ENCODE results near the gene KPNB1.

The KPNB1 gene

DNA sequence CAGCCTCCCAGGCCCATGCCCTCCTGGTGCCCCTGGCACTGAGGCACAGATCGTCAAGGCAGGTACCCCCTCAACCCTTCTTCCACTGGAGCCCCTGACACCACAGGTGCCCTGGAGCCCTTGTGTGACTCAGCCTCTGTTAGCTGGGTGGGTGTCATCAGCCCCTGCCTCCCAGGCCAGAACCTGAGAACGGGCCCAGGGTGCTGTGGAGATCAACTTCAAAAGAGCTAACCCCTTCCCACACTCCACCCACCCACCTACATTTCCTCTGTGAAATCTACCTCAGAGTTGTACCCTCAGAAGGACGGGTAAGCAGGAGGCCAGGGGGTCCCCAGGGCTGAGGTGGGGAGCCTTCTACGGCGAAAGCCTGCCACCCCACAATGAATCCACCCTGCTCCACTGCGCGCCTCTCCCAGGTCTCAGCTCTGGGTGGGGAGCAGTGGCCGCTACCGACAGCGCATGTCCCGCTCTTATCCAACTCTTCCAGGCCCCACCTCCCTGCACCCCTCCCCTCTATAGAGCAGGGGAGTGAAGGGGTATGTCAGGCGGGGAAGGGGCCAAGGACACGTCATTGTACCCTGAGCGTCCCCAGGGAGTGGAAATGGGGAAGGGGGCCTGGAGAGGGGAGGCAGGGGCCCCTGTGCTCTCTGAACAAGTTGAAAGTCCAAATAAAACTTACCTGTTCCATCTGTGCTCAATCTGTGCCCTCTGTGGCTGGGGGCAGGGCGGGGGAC is 61.8 kb downstream of the KPNB1 start:
- DNase-seq (ENCODE audit: low read depth): no peak

DNA sequence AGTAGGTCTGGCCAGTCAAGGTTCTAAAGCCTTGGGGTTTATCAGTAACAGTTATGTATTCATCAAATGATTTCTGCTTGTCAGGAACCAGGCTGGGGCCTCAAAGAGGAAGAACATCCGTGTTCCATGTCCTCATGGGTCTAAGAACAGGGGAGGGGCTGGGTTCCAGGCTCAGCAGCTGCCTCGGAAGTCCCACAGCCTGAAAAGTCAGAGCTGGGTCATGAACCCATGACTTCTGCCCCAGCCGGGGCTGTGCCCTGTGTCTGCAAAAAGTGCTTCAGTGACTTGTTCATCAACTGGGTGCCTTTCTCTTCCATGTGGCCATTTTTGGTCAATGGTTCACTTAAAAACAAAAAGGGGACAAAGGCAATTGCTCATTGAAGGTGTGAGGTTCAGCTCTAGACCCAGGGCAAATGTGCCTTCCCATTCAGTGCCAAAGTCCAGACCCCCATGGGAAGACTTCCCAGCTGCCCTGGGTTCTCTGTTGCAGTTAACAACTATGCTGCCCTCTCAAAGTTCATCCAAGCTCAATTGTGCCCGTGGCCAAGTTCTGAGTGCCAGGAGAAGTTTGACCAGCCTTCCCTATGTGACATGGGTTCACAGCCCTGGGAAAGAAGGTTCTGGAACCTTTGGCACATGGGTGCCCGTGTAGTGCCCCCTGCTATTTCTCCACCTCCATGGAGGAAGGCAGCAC is 62.8 kb downstream of the KPNB1 start:
- no peak for DNase-seq (ENCODE audit: low read depth)

DNA sequence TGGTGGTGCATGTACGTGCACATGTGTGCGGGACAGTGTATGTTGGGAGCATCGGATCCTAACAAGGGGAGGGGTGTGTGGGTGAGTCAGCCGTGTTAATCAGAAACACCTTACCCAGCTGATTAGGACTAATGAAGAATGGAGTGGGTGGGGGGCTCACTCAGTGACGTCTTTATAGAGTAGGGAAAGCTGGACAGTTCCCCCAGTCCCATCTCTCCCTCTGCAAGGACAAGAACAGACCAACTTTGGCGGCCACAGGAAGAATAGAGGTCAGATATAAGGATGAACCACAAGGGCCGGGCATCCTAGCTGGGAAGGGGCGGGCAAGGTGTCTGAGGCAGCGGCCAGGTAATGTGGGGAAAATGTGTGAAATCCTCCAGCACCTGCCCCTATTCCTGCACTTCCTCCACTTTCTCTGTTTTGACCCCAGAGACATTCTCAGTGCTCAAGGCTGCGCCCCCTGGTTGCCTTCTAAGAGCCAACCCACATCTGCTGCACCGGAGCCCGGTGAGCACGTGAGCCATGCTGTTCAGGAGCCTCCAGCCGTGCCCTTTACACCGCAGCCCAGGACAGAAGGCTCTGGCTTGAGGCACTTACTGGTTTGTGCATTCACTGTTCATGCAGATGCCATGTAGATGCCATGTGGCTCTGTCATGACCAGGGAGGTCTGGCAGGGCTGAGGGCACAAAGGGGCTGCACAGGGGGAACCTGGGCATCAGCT is 64.4 kb downstream of the KPNB1 start:
- DNase-seq (ENCODE audit: low read depth): no peak

DNA sequence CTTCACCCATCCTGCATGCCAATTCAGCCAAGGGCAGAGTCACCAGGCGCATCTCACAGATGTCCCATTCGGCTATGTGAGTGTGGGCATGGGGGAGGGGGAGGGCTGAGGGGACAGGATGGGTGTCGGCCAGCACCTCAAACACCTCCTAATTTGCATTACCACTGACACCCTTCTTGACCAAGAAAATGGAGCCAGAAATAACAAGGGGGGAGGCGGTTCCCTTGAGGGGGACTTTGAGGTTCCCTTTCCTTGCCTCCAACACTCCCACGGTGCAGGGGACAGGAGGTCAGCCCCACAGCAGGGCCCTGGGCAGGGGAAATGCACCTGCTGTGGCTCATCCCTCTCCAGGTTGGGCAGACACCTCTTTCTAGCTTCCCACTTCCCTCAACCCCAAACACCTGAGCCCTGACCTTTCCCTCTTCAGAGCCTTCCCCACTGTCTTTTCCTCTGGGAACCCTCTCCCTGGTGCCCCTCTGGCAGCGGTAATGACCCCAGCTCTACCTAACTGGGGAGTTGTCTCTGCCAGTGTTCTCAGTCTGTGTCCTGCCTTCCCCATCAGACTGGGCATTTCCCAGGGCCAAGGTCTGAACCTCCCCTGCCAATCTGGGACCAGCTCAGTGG is 65.2 kb downstream of the KPNB1 start:
- no peak for DNase-seq (ENCODE audit: low read depth)

DNA sequence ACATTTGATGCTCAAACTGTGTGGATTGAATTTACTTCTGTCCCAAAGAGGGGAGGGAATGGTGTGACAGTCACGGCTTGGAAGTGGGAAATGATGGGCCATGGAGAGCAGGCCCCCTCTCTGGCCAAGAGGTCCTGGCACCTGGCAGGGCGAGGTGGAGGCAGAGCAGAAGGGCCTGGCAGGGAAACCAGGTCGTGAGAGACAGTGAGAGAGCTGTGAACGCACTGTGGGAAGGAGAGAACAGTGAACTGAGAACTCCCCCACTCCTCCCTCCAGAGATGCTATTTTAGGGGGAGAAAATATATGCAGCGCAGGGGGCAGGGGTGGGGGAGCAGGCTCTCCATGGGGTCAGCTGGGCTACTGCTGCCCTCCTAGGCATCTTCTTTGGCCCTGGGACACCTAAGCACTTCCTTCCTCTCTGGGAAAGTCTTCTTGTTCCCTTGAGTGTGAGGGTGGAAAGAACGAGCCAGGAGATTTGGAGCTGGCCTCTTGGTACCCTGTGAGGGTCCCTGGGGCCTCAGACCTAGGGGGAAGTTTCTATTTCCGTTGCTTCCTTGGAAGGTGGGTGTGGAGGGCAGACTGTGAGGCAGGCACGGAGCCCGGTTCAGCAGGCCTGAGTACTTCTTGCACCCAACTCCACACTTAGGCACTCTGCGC is 66.1 kb downstream of the KPNB1 start:
- DNase-seq (ENCODE audit: low read depth): no peak

DNA sequence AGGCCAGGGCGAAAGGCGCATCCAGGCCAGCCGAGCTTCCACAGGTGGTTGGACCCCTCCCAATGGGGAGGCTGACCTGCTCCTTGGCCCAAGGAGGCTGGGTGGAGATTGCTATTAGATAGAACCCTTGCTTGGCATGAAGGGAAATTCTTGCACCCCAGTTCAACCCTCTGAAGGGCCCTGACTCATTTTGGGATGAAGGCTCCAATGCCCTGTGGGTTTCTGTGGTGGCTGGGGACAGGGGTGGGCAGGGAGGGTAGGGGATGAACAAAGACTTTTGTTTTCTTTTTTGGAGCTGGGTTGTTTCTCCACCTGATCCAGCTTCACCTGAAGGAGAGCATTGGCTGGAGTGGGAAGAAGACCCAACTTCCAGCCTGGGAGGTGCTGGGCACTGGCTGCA is 66.7 kb downstream of the KPNB1 start:
- DNase-seq (ENCODE audit: low read depth): no peak

DNA sequence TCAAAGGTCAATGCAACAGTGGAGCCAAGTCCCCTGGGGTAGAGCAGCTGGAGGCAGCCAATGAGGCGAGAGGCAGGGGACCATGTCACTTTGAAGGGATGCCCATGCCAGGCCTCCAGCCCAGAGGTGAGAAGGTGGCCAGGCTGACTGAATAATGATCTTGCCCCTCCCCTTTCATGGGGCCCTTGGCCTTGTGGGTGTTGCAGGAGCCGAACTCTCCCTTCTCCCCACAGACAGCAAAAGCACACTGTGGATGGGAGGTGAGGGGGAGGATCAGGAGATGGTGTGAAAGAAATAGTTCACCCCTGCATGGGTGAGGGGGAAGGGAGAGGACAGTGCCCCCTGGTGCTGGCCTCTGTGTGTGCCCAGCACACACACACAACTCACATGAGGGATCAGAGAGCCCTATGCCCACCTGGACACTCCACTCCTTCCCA is 67.6 kb downstream of the KPNB1 start:
- no peak for DNase-seq (ENCODE audit: low read depth)

DNA sequence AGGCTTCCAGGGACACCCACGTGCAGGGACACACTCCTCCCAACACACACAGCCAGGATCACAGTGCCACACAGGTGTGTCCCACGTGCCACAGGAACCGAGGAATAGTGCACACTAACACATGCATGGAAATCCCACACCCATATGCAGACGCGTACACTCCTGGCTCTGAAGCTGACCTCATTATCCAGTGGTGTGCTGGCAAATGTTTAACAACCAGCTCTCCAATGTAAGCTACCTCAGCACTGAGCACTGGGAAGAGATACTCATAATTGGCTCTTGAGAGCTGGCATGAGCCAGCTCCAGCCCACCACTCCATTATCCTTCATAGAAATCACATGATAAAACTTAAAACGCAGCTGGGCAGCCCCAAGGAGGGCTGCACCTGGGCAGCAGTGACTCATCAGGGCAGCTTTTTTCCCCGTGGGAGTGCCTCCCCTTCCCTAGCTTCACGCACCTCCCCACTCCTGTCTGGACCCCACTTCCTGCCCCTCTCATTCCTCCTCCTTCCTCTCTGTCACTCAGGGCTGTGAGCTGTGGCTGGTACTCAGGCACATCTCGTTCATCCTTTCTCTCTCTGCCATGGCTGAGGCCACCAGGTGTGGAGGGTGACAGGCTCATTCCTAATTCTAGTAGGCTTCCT is 68.4 kb downstream of the KPNB1 start:
- no peak for DNase-seq (ENCODE audit: low read depth)

DNA sequence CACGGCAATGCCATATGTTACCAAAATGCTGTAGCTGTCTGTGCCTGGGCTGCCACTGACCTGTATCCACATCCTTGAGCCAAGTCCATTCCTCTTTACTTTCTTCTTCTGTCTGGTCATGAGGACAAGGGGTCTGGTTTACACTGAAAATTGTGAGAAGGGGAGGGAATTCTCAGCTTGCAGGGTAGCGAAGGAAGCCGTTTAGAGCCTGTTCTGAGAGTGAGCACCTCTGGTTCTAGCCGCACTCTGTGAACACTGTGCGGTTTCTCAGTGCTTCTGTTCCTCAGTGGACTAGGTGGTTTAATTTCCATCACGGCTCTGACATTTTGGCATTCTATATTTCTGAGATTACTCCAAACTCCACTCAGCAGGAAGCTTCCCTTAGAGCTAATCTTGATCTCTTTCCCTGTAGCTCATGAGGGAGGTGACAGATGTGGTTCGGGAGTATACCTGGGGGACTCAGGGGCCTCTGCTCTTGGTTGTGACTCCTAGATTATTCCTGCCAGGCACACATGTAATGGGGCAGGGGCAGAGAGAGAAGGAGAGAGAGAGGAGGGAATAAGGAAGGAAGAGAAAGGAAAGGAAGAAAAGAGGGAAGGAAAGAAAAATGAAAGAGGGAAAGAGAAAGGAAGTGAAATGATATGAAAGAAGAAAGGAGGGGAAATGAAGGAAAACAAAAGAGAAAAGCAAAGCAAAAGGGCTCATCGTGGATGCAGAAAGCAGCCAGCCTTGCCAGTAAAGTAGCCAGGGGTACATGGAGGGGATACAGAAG is 69.1 kb downstream of the KPNB1 start:
- no peak for DNase-seq (ENCODE audit: low read depth)

DNA sequence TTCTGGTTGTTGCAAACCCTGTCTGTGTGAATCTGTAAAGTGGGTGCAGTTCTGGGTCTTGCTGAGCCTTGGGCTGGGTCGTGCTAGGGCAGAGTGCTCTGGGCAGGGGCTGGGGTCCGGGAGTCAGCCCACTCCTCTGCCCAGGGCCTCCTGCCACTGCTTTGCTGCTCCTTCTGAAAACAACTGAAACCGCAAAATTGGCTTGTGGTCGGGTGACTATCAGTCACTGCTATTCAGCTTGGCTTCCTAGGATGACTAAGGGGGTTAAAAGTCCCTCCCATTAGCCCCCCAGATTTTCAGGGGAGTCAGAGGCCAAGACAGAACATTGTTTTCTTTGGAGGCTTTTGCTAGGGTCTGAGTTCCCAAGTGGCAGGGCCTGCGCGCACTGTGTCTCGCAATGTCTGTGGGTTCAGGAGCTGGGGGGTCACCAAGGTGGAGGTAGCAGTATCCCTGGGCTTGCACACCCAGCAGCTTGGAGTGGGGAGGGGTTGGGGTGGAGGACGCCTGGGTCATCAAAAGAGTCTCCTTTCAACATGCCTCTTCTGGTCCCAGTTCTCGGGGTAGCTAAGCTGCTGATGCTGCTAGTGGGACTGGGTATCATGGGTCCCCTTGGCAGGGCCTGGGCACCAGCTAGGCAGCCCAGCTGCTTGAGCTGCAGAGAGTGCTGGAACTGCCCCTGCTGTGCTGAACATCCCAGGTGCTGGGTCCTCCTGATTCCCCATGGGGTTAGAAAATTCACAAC is 69.9 kb downstream of the KPNB1 start:
- peak; percentile 67 for DNase-seq (ENCODE audit: low read depth)

DNA sequence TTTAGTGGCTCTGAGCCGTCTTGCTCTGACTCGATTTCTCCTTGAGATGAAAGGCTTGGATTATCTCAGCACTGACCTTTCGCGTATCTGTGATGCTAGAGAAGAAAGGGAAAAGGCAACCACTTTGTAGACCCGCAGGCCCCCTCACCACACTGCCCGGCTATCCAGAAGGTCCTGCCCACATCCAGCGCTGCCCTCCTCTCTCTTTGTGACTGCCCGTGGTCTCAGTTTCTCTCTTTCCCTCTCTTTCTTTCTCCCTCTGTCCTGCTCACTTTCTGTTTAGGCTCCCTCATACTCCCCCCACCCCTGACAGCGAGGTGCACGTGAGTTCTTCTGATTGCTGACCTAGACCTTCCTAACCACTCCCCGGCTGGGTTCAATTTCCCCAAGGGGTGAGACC is 70.5 kb downstream of the KPNB1 start:
- no peak for DNase-seq (ENCODE audit: low read depth)

DNA sequence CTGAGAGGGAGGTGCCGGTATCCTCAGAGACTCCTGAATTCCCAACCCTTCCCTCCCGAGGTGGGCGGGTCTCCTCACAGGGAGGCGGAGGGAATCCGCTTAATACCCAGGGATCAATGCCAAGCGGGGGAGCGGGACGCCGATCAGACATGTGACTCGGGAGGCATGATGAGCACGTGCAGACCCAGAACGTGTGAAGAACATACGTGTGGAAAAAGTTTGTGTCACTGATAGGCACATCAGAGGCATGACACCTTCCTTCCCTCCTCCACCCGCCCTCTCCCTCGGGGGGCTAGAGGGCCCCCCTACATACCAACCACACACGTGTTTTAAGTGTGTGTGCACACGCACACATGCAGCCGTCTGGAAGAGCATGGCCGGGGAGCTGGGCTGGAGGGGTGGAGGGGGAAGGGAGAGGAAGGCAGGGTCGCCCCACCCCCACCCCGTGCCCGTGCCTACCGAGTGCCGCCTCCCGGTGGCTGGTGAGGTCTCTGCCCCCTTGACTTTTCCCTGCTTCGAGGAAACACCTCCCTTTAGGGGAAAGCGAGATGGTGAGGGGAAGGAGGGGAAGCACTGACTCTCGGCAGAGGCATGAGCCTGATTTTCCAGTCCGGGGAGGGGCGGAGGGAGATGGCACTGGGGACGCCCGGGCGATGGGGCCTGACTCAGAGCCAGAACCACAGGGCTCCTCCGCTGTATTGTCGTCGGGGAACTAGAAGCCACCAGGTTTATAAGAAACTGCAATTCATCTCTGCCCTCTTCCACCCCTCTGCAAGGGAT is 71.2 kb downstream of the KPNB1 start:
- peak; percentile 92 for DNase-seq (ENCODE audit: low read depth)

DNA sequence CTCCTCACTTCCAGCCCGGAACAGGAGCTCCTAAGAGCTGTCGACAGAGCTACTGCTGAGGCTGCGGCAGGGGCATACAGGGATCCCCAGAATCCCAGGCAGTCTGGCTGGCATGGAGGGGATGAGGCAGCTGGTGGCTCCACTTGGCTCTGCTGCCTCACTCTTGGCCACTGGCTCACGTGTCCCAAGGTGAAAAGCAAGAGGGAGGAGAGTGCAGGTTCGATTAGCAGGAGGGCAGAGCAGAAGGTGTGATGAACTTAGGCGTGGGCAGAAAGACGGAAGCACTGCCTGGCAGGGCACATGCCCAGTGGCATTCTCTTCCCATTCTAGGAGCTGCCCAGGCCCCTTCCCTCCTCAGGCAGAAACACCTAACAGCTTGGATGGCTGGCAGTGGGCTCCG is 72.0 kb downstream of the KPNB1 start:
- DNase-seq (ENCODE audit: low read depth): no peak

DNA sequence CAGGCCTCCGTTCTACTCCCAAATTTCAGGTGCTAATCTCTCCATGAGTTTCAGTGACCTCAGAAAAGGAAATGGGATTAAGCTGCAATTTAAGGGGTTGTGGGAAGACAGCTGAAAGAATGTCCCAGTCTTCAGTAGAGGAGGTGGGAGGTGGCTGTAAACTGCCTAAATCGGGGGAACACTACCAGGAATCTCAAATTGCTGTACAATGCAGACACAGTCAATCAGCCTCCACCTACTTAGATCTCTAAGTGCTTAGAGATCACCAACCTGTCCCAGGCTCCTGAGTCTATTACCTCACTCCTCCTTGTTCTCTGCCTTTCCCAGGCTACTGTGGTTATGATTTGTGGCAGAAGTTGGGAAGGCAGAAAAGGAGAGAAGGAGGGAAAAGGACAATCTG is 75.0 kb downstream of the KPNB1 start:
- no peak for DNase-seq (ENCODE audit: low read depth)

DNA sequence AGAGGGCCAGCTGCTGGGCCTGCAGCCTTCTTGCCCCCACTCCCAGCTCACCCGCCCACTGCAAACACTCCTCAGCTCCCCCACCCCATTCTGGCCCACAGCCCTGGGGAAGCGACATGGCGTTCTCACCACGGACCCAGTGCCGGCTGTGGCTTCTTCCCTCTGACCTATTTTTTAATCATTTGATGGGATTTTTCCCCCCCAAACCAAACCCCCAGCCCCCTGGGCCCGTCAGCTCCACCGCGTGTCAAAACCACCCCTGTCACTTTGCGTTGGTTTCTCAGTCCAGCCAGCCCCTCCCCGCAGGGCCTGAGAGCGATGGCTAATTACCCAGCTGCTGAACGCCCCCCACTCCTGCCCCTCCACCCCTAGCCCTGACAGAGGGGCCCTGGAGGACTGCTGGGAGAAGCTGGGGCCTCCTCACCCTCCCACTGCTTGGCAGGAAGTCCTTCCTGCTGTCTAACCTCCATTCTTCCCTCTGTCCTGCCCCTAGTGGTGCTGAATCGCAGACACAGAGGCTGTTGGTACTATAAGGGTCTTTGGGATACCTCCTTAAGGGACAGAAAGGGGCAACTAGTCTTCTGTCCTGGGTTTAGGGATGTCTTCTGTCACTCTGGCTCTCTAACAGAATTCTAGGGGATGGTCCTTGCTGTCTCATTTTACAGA is 75.9 kb downstream of the KPNB1 start:
- DNase-seq (ENCODE audit: low read depth): no peak

DNA sequence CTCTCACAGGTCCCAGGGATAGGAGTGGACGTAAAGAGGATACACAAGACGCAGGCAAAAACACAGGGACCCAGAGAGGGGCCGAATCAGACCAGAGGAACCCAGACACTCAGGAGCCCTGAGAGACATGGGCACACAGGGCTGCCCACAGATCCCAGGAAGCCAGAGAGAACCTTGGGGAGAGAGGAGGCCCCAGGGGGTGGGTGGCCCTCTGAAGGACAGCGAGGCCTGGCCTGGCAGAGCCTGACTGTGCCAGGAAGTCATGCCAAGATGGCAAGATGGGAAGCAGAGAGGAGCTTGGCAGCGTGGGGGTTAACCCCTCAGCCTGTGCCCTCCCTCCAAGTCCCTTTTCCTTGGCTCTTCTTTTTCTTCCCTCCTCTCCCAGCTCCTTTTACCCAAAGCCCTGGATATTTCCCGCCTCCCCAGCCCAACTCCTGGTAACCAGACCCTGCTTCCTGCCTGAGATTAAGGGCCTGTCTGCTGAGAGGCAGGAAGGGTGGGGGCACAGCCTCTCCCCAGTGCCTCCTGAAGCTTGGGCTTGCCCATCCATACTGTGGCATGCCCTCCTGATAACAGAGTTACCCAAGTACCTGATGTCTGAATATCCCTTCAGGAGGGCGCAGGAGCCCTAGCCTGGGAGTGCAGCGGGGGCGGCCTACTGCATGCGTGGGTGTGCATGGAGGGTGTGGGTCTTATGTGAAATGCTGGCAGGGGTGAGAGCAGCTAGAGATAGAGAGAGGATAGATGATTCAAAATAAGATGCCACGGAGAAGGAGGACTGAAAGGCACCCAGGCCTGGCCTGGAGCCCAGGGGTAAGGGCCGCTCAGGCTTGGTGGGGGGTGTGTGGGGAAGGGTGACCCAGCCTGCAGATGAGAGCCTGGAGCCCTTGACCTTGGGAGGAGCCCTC is 77.3 kb downstream of the KPNB1 start:
- no peak for DNase-seq (ENCODE audit: low read depth)

DNA sequence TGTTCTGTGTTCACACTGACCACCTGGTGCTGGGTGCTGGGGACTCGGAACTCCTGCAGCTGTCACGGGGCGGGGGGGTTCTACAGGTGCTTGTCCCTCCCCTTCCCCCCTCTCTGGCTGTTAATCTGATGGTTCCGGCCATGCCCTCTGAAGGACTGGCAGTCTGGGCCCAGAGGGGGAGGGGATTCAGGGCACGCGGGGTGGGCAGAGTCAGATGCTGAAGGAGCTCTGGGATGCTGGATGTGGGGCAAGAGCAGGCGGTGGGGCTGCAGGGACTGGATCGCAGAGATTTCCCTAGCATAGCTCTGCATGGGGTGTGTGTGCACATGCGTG is 78.0 kb downstream of the KPNB1 start:
- no peak for DNase-seq (ENCODE audit: low read depth)

Data from activated T-helper 9 cell treated with anti-CD3 and anti-CD28 coated beads, Interleukin-2, amount 50 U/mL, for 16 hours (primary cell).